ENCODE results near the gene SCD5.

DNA sequence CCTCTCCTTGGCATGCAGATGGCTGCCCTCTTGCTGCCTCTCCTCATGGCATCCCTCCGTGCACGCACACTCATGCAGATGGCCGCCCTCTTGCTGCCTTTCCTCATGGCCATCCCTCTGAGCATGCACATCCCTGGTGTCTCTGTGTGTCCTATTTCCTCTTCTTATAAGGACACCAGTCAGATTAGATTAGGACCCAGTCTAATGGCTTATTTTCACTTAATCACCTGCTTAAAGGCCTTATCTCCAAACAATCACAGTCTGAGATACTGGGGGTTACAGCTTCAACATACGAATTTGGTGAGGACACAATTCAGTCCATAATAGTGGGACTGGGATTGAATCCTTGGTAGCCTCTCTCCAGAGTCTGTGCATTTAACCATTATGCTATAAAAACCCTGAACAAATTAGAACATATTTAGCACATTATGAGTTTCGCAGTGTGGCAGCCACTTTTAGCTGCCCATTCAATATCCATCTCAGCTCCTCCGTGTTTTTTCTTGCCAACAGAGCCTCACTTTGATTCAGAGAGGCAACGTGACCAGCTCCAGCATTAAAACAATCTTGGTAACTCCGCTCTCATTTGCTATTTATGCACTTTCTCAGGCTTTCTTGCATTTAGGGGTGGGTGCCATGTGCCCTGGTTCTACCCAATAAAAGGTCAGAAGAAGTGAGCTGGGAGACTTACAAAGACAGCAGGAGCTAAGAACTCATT is 210.6 kb downstream of the SCD5 start:
- TF ChIP-seq, protein P1, sequence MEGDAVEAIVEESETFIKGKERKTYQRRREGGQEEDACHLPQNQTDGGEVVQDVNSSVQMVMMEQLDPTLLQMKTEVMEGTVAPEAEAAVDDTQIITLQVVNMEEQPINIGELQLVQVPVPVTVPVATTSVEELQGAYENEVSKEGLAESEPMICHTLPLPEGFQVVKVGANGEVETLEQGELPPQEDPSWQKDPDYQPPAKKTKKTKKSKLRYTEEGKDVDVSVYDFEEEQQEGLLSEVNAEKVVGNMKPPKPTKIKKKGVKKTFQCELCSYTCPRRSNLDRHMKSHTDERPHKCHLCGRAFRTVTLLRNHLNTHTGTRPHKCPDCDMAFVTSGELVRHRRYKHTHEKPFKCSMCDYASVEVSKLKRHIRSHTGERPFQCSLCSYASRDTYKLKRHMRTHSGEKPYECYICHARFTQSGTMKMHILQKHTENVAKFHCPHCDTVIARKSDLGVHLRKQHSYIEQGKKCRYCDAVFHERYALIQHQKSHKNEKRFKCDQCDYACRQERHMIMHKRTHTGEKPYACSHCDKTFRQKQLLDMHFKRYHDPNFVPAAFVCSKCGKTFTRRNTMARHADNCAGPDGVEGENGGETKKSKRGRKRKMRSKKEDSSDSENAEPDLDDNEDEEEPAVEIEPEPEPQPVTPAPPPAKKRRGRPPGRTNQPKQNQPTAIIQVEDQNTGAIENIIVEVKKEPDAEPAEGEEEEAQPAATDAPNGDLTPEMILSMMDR (IDR thresholded peaks at IDR 0.05; ENCODE audit: low read length), result no peak
- no peak for TF ChIP-seq EZH2 (optimal IDR thresholded peaks at IDR 0.05; ENCODE audit: low read depth, low read length)
